Testis (tissue), 3 donors: ENCODE data around the gene KCNG2. TPM values are rescaled to one million over a fixed set of nuclear protein-coding genes. Genes with fewer than 3 reads are reported as not detected.

Experiments
- DNase-seq: peaks from one replicate; pipeline ENCODE4 v3.0.0-alpha.2; 2019
- H3K27ac ChIP-seq, 2 donors: fragments of 200-600 bp; sonication (generic); one replicate each; pipeline ENCODE4 v1.5.1; 2019
- H3K27me3 ChIP-seq: fragments of 200-600 bp; sonication (generic); one replicate; pipeline ENCODE4 v1.5.1; 2019
- H3K36me3 ChIP-seq: fragments of 200-600 bp; sonication (generic); one replicate; pipeline ENCODE4 v1.5.1; 2017; ENCODE audit warnings: low read depth; ENCODE audit errors: missing control alignments
- H3K4me1 ChIP-seq: fragments of 200-600 bp; sonication (generic); one replicate; pipeline ENCODE4 v1.5.1; 2019
- H3K4me3 ChIP-seq, 2 donors: fragments of 200-600 bp; sonication (generic); one replicate each; pipeline ENCODE4 v1.5.1; 2017 to 2019
- H3K9me3 ChIP-seq: fragments of 200-600 bp; sonication (generic); one replicate; pipeline ENCODE4 v1.5.1; 2017
- POLR2A ChIP-seq: fragments of 450-650 bp; IDR thresholded peaks from one replicate; pipeline ENCODE4 v1.6.1; 2017; ENCODE audit warnings: antibody characterized with exemption, mild to moderate bottlenecking, moderate library complexity
- WGBS, 2 donors: methylation state at CpG; one replicate each; pipeline ENCODE4 v1.1.5; 2018; 5-methylcytosine and 5-hydroxymethylcytosine counted together
- intact Hi-C: fragments of 100-400 bp; cut with DNase I; formaldehyde crosslinking; loops from one replicate; pipeline ENCODE4 v1.15.1; 2023; ENCODE audit warnings: low total_unique reads
- polyA plus RNA-seq: library from polyadenylated mRNA; stranded (reverse); fragments of 350-450 nt; fragmentation: Illumina TruSeq; extraction: RNeasy Lipid Tissue Mini Kit (QIAGEN cat#74804); gene quantifications from one replicate; pipeline ENCODE4 v1.2.3, GENCODE V29; 2014; ENCODE audit warnings: low read depth, low replicate concordance; ENCODE audit not compliant: insufficient read depth
- total RNA-seq, 2 donors: library from RNA; depleted of rRNA; stranded (reverse); fragments of >200 nt; gene quantifications; one replicate each; pipeline ENCODE4 v1.2.3, GENCODE V29; 2016
- TF ChIP-seq, protein P1 (sequence below), 3 experiments: fragments of 450-650 bp in 2 of 3; fragments of 200-600 bp in 1 of 3; sonication (generic) in 1 of 3; IDR thresholded peaks; one replicate each; pipeline ENCODE4 v1.5.1; 2016 to 2019; ENCODE audit warnings: antibody characterized with exemption in 3 of 3, mild to moderate bottlenecking in 2 of 3, moderate library complexity in 1 of 3

Gene KCNG2
- total and polyA plus RNA-seq, 3 donors from 2014 or later = 0.50 to 7.6 (median 7.2) TPM

DNA sequence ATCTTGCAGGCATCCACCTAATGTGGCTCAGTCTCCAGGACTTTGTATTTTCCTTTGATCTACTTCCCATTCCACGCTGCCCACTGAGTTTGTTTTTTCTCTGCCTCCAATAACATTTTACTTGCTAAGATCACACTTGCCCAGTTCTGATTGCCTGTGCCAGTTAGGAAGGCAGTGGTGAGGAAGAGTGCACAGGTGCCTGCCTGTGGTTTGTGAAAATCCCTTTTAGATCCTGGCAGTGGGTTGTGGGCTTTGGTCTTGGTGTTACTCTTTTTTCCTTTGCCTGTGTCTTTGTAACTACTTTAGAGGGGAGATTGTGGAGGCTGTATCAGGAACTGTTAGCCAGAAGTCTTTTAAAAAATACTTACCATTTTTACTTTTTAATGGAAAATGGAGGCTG is 36.9 kb upstream of the KCNG2 start:
- TF ChIP-seq, protein P1, sequence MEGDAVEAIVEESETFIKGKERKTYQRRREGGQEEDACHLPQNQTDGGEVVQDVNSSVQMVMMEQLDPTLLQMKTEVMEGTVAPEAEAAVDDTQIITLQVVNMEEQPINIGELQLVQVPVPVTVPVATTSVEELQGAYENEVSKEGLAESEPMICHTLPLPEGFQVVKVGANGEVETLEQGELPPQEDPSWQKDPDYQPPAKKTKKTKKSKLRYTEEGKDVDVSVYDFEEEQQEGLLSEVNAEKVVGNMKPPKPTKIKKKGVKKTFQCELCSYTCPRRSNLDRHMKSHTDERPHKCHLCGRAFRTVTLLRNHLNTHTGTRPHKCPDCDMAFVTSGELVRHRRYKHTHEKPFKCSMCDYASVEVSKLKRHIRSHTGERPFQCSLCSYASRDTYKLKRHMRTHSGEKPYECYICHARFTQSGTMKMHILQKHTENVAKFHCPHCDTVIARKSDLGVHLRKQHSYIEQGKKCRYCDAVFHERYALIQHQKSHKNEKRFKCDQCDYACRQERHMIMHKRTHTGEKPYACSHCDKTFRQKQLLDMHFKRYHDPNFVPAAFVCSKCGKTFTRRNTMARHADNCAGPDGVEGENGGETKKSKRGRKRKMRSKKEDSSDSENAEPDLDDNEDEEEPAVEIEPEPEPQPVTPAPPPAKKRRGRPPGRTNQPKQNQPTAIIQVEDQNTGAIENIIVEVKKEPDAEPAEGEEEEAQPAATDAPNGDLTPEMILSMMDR (IDR thresholded peaks at IDR 0.05) = no peak
- no peak for TF ChIP-seq POLR2A
- intact Hi-C loops = no loop called here
- no peak for DNase-seq
- 87 to 94% methylated on average over 1 of the region's 1 CpG for WGBS, 2 donors
- Histone ChIP-seq H3K27ac (no peak overlapping the region), H3K9me3 (no peaks in the 10 kb centered on the region), H3K4me1 (no peaks in the 10 kb centered on the region), H3K36me3 (no peaks in the 10 kb centered on the region), H3K4me3 (no peak overlapping the region), H3K27me3 (no peaks in the 10 kb centered on the region)

DNA sequence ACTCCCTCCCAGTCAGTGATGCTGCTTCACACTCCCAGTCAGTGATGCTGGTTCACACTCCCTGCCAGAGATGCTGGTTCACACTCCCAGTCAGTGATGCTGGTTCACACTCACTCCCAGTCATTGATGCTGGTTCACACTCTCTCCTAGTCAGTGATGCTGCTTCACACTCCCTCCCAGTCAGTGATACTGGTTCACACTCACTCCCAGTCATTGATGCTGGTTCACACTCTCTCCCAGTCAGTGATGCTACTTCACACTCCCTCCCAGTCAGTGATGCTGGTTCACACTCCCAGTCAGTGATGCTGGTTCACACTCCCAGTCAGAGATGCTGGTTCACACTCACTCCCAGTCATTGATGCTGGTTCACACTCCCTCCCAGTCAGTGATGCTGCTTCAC is 34.3 kb upstream of the KCNG2 start:
- H3K27me3 ChIP-seq = no peaks in the 10 kb centered on the region
- DNase-seq = no peak
- no peak for TF ChIP-seq POLR2A
- TF ChIP-seq, protein P1 (IDR thresholded peaks at IDR 0.05) = no peak
- H3K9me3 ChIP-seq = no peaks in the 10 kb centered on the region
- H3K4me3 ChIP-seq = no peak overlapping the region
- intact Hi-C loops = no loop called here
- H3K27ac ChIP-seq = no peak overlapping the region
- H3K4me1 ChIP-seq = no peaks in the 10 kb centered on the region
- H3K36me3 ChIP-seq = no peaks in the 10 kb centered on the region

GRCh38 chr18:79764131-79764530 is 33.6 kb upstream of the KCNG2 start:
- Histone ChIP-seq H3K27ac (no peak overlapping the region), H3K36me3 (no peaks in the 10 kb centered on the region), H3K4me3 (no peak overlapping the region), H3K4me1 (no peaks in the 10 kb centered on the region), H3K27me3 (no peaks in the 10 kb centered on the region), H3K9me3 (no peaks in the 10 kb centered on the region)
- WGBS, 2 donors = 80 to 89% methylated on average over 4 of the region's 6 CpGs
- DNase-seq = no peak
- intact Hi-C loops = no loop called here
- TF ChIP-seq, protein P1 (IDR thresholded peaks at IDR 0.05) = no peak
- TF ChIP-seq POLR2A = no peak

- intact Hi-C loops = no loop called here
- no peak overlapping the region for H3K27ac ChIP-seq
- 57 to 70% methylated on average over 13 of the region's 14 CpGs for WGBS, 2 donors
- TF ChIP-seq, protein P1 (IDR thresholded peaks at IDR 0.05) = no peak
- no peak for TF ChIP-seq POLR2A
- H3K9me3 ChIP-seq = no peaks in the 10 kb centered on the region
- DNase-seq = peak; percentile 12
- H3K4me3 ChIP-seq = no peak overlapping the region
- H3K36me3 ChIP-seq = no peaks in the 10 kb centered on the region
- no peaks in the 10 kb centered on the region for H3K4me1 ChIP-seq
- H3K27me3 ChIP-seq = no peaks in the 10 kb centered on the region
These were observed 32.1 kb upstream of the KCNG2 start for GRCh38 chr18:79765491-79766245.

GRCh38 chr18:79766308-79766707 is 31.4 kb upstream of the KCNG2 start:
- DNase-seq = peak; percentile 9
- intact Hi-C loops = no loop called here
- Histone ChIP-seq H3K36me3 (no peaks in the 10 kb centered on the region), H3K9me3 (no peaks in the 10 kb centered on the region), H3K27me3 (no peaks in the 10 kb centered on the region), H3K27ac (no peak overlapping the region), H3K4me3 (no peak overlapping the region), H3K4me1 (no peaks in the 10 kb centered on the region)
- TF ChIP-seq, protein P1 (IDR thresholded peaks at IDR 0.05) = no peak
- no peak for TF ChIP-seq POLR2A
- 63 to 75% methylated on average over 12 to 16 of the region's 16 CpGs for WGBS, 2 donors
